HepG2 (cell line): ENCODE measurements around the gene PTK7. TPM values are rescaled to one million over a fixed set of nuclear protein-coding genes. Genes with fewer than 3 reads are reported as not detected.

Source experiments
- ETV6 ChIP-seq: sonication (generic); formaldehyde crosslinking; conservative IDR thresholded peaks from 2 replicates; pipeline ENCODE4 v1.4.0; 2020; ENCODE audit warnings: missing genetic modification reagents
- KLF13 ChIP-seq: sonication (generic); formaldehyde crosslinking; IDR thresholded peaks from 2 replicates; pipeline ENCODE4 v1.4.0; 2020; ENCODE audit warnings: mild to moderate bottlenecking, missing genetic modification reagents
- KMT2A ChIP-seq: sonication (generic); formaldehyde crosslinking; IDR thresholded peaks from 2 replicates; pipeline ENCODE4 v1.4.0; 2020; ENCODE audit warnings: missing genetic modification reagents
- POLR2A ChIP-seq, 2 experiments: IDR thresholded peaks; 2 replicates each; pipeline ENCODE4 v1.6.1; 2011; ENCODE audit warnings: low read depth in 2 of 2, low read length in 2 of 2, mild to moderate bottlenecking in 1 of 2, moderate library complexity in 1 of 2; ENCODE audit not compliant: insufficient read depth in 1 of 2
- RFX5 ChIP-seq: IDR thresholded peaks from 2 replicates; pipeline ENCODE4 v1.6.1; 2011; ENCODE audit warnings: low read depth, low read length, improper control_type of control experiment
- SALL2 ChIP-seq: sonication (generic); formaldehyde crosslinking; IDR thresholded peaks from 2 replicates; pipeline ENCODE4 v1.8.1; 2023; ENCODE audit warnings: mild to moderate bottlenecking, missing genetic modification reagents, inconsistent platforms
- U2AF2 ChIP-seq: fragments of 200-400 bp; formaldehyde crosslinking; IDR thresholded peaks from 2 replicates; pipeline ENCODE4 v1.6.1; 2017; ENCODE audit warnings: low read depth, mild to moderate bottlenecking, low read length
- ZNF230 ChIP-seq: sonication (generic); formaldehyde crosslinking; IDR thresholded peaks from 2 replicates; pipeline ENCODE4 v1.4.0; 2020; ENCODE audit warnings: mild to moderate bottlenecking, missing genetic modification reagents
- ZNF737 ChIP-seq: sonication (generic); formaldehyde crosslinking; IDR thresholded peaks from 2 replicates; pipeline ENCODE4 v1.5.0; 2020; ENCODE audit warnings: missing genetic modification reagents, mild to moderate bottlenecking, borderline replicate concordance
- ZNF749 ChIP-seq: sonication (generic); formaldehyde crosslinking; IDR thresholded peaks from 2 replicates; pipeline ENCODE4 v1.8.0; 2022; ENCODE audit warnings: mild to moderate bottlenecking, missing genetic modification reagents, moderate library complexity, borderline replicate concordance
- ZNF850 ChIP-seq: sonication (generic); formaldehyde crosslinking; conservative IDR thresholded peaks from 2 replicates; pipeline ENCODE4 v1.9.0; 2021; ENCODE audit warnings: mild to moderate bottlenecking, missing genetic modification reagents
- polyA plus RNA-seq, 8 experiments: library from polyadenylated mRNA; depleted of rRNA in 3 of 8; stranded (reverse) in 7 of 8; unstranded in 1 of 8; fragments of >200 nt; fragmentation: Illumina TruSeq in 4 of 8; extraction: Trizol in 4 of 8; gene quantifications; 2 replicates each; pipeline versions ENCODE4 v1.2.1 to v1.2.3, GENCODE V29; 2011 to 2016; ENCODE audit warnings: low read depth in 4 of 8, missing spikeins in 1 of 8, mixed read lengths in 1 of 8; ENCODE audit not compliant: insufficient read depth in 1 of 8
- total RNA-seq, 5 experiments: library from RNA; depleted of rRNA; stranded (reverse); fragments of >200 nt; fragmentation: Illumina TruSeq; extraction: Trizol; gene quantifications; 2 replicates each; pipeline ENCODE4 v1.2.3, GENCODE V29; 2016; ENCODE audit warnings: low read depth in 1 of 5
- TF ChIP-seq, protein P1 (sequence below): sonication (generic); formaldehyde crosslinking; IDR thresholded peaks from 2 replicates; pipeline ENCODE4 v1.4.0; 2020; ENCODE audit warnings: missing genetic modification reagents, borderline replicate concordance
- TF ChIP-seq, protein P2 (sequence below): sonication (generic); formaldehyde crosslinking; IDR thresholded peaks from 2 replicates; pipeline ENCODE4 v1.4.0; 2020; ENCODE audit warnings: missing genetic modification reagents; ENCODE audit errors: not compliant biosample characterization
- TF ChIP-seq, protein P3 (sequence below): sonication (generic); formaldehyde crosslinking; IDR thresholded peaks from 2 replicates; pipeline ENCODE4 v1.4.0; 2020; ENCODE audit warnings: mild to moderate bottlenecking, missing genetic modification reagents
- TF ChIP-seq, protein P4 (sequence below): sonication (generic); formaldehyde crosslinking; IDR thresholded peaks from 2 replicates; pipeline ENCODE4 v1.4.0; 2020; ENCODE audit warnings: mild to moderate bottlenecking, low read depth, missing genetic modification reagents
- TF ChIP-seq, protein P5 (sequence below): IDR thresholded peaks from 2 replicates; pipeline ENCODE4 v1.6.1; 2016; ENCODE audit warnings: low read depth
- TF ChIP-seq, protein P6 (sequence below): sonication (generic); formaldehyde crosslinking; IDR thresholded peaks from 2 replicates; pipeline ENCODE4 v1.5.0; 2020; ENCODE audit warnings: missing genetic modification reagents

PTK7 gene
- total and polyA plus RNA-seq, 2 of the 13 experiments (the other 11 are each of a cell fraction or from before 2014, with no cell fraction given) = 98.5 to 99.8 TPM

DNA sequence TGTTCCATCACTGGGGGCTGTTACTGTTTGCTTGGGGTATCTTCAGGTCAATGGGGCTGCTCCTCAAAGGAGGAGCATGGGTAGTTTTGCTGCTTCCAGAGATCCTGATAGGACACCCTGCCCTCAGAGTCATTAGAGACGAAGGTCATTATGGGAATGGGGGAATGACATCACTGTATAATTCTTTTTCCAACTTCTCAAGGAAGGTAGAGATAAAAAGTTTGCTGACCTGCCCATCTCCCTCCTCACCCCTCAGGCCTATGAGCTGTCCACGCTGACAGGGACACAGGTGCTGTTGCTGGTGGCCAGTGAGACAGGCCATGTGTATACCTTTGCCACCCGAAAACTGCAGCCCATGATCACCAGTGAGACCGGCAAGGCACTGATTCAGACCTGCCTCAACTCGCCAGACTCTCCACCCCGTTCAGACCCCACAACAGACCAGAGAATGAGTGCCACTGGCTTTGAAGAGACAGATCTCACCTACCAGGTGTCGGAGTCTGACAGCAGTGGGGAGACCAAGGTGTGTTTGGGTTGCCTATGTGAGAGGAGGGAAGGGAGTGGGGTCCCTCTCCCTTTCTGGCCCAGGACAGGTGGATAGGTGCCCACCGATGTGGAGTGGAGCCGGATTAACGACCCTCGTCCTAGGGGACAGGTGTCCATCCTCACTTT lies 97.6 kb downstream of the PTK7 start (continued):
- TF ChIP-seq, protein P1, sequence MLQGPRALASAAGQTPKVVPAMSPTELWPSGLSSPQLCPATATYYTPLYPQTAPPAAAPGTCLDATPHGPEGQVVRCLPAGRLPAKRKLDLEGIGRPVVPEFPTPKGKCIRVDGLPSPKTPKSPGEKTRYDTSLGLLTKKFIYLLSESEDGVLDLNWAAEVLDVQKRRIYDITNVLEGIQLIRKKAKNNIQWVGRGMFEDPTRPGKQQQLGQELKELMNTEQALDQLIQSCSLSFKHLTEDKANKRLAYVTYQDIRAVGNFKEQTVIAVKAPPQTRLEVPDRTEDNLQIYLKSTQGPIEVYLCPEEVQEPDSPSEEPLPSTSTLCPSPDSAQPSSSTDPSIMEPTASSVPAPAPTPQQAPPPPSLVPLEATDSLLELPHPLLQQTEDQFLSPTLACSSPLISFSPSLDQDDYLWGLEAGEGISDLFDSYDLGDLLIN (CRISPR knock-in tag) = 0 out of 2 replicates have a peak, but pooled peaks have one; percentile 9
- TF ChIP-seq, protein P2, sequence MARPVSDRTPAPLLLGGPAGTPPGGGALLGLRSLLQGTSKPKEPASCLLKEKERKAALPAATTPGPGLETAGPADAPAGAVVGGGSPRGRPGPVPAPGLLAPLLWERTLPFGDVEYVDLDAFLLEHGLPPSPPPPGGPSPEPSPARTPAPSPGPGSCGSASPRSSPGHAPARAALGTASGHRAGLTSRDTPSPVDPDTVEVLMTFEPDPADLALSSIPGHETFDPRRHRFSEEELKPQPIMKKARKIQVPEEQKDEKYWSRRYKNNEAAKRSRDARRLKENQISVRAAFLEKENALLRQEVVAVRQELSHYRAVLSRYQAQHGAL (CRISPR knock-in tag) = peak; percentile 39
- TF ChIP-seq KMT2A (no peak), ZNF230 (CRISPR knock-in tag) (peak; percentile 14; the same call in 1 of the 2 replicates), RFX5 (no peak), U2AF2 (no peak), ZNF737 (CRISPR knock-in tag) (0 out of 2 replicates have a peak, but pooled peaks have one; percentile 61), POLR2A (IDR thresholded peaks at IDR 0.05; ENCODE audit: insufficient read depth in 1 of 2, low read depth in 2 of 2, low read length in 2 of 2) (peak in 1 of 2 experiments; percentile 56; a peak in 2 of 4 replicates), KLF13 (0 out of 2 replicates have a peak, but pooled peaks have one; percentile 75), SALL2 (CRISPR knock-in tag) (0 out of 2 replicates have a peak, but pooled peaks have one; percentile 18), ZNF850 (no peak), ZNF749 (CRISPR knock-in tag) (no peak), ETV6 (CRISPR knock-in tag) (no peak)
- TF ChIP-seq, protein P3, sequence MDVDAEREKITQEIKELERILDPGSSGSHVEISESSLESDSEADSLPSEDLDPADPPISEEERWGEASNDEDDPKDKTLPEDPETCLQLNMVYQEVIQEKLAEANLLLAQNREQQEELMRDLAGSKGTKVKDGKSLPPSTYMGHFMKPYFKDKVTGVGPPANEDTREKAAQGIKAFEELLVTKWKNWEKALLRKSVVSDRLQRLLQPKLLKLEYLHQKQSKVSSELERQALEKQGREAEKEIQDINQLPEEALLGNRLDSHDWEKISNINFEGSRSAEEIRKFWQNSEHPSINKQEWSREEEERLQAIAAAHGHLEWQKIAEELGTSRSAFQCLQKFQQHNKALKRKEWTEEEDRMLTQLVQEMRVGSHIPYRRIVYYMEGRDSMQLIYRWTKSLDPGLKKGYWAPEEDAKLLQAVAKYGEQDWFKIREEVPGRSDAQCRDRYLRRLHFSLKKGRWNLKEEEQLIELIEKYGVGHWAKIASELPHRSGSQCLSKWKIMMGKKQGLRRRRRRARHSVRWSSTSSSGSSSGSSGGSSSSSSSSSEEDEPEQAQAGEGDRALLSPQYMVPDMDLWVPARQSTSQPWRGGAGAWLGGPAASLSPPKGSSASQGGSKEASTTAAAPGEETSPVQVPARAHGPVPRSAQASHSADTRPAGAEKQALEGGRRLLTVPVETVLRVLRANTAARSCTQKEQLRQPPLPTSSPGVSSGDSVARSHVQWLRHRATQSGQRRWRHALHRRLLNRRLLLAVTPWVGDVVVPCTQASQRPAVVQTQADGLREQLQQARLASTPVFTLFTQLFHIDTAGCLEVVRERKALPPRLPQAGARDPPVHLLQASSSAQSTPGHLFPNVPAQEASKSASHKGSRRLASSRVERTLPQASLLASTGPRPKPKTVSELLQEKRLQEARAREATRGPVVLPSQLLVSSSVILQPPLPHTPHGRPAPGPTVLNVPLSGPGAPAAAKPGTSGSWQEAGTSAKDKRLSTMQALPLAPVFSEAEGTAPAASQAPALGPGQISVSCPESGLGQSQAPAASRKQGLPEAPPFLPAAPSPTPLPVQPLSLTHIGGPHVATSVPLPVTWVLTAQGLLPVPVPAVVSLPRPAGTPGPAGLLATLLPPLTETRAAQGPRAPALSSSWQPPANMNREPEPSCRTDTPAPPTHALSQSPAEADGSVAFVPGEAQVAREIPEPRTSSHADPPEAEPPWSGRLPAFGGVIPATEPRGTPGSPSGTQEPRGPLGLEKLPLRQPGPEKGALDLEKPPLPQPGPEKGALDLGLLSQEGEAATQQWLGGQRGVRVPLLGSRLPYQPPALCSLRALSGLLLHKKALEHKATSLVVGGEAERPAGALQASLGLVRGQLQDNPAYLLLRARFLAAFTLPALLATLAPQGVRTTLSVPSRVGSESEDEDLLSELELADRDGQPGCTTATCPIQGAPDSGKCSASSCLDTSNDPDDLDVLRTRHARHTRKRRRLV (CRISPR knock-in tag) = no peak
- TF ChIP-seq, protein P4, sequence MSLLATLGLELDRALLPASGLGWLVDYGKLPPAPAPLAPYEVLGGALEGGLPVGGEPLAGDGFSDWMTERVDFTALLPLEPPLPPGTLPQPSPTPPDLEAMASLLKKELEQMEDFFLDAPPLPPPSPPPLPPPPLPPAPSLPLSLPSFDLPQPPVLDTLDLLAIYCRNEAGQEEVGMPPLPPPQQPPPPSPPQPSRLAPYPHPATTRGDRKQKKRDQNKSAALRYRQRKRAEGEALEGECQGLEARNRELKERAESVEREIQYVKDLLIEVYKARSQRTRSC = peak; percentile 48; the same call in 1 of the 2 replicates
- TF ChIP-seq, protein P5, sequence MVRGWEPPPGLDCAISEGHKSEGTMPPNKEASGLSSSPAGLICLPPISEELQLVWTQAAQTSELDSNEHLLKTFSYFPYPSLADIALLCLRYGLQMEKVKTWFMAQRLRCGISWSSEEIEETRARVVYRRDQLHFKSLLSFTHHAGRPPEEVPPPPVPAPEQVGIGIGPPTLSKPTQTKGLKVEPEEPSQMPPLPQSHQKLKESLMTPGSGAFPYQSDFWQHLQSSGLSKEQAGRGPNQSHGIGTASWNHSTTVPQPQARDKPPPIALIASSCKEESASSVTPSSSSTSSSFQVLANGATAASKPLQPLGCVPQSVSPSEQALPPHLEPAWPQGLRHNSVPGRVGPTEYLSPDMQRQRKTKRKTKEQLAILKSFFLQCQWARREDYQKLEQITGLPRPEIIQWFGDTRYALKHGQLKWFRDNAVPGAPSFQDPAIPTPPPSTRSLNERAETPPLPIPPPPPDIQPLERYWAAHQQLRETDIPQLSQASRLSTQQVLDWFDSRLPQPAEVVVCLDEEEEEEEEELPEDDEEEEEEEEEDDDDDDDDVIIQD (CRISPR knock-in tag) = no peak
- TF ChIP-seq, protein P6, sequence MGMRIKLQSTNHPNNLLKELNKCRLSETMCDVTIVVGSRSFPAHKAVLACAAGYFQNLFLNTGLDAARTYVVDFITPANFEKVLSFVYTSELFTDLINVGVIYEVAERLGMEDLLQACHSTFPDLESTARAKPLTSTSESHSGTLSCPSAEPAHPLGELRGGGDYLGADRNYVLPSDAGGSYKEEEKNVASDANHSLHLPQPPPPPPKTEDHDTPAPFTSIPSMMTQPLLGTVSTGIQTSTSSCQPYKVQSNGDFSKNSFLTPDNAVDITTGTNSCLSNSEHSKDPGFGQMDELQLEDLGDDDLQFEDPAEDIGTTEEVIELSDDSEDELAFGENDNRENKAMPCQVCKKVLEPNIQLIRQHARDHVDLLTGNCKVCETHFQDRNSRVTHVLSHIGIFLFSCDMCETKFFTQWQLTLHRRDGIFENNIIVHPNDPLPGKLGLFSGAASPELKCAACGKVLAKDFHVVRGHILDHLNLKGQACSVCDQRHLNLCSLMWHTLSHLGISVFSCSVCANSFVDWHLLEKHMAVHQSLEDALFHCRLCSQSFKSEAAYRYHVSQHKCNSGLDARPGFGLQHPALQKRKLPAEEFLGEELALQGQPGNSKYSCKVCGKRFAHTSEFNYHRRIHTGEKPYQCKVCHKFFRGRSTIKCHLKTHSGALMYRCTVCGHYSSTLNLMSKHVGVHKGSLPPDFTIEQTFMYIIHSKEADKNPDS (CRISPR knock-in tag) = no peak
